ENCODE measurements around the gene CCDC92.

CCDC92 gene

DNA sequence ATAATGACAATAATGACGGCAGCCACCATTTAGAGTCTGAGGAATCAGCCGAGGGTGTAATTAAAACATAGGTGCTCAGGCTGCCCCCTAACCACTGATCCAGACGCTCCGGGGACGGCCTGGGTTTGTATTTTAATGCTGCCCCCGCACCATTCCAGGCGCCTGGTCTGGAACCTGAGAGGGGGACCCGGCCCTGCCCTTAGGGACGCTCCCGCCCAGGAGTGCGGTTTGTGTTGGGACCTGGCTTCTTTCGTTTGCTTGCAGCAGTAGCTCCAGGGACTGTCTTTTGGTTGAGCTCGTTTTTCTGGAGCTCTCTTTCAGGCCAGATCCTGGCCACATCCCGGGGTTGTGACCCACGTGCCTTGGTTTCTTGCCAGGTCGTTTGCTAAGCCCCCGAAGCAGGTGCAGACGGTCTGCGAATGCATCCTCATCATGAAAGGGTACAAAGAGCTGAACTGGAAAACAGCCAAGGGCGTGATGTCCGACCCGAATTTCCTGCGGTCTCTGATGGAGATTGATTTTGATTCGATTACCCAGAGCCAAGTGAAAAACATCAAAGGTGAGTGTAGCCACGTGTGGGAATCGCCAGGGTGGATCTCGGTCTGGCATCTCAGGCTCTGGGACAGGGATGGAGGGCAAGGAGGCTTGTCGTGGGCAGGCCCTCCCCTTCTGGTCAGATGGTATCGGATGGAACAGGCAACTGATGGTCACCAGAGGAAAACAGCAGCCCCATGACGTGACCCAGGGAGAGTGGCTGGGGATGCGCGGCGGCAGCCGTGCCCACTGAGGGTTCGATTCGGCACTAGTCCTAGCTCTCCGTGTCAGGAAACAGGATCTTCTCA, 63.5 kb downstream of the CCDC92 start:
- no peak for DNase-seq (ENCODE audit: low read depth)

DNA sequence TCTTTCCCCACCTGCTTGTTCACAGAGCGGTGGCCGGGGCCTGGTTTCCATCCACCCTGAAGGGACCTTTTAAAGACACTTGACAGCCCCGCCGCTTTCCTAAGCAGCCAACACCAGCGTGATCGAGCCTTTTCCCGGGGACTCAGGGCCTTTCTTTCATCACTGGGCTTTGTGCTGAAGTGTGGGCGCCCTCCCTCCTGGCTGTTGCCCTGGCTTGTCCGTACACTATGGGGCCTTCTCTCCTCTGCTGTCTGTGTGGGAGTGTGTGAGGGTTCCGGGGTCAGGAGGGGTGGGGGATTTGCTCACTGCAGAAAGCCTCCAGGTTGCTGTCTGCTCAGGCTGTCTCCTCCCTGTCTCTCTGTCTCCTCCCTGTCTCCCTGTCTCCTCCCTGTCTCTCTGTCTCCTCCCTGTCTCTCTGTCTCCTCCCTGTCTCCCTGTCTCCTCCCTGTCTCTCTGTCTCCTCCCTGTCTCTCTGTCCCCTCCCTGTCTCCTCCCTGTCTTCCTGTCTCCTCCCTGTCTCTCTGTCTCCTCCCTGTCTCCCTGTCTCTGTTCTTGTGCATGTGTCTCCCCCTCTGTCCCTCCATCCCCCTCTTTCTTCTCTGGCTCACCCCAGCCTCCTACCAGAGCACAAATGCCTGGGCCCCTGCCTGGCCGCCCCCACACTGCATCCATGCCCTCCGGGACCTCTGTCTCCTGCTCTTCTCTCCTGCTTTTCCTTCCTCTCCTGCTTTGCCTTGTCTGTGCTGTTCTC, 64.7 kb downstream of the CCDC92 start:
- DNase-seq (ENCODE audit: low read depth) = no peak

DNA sequence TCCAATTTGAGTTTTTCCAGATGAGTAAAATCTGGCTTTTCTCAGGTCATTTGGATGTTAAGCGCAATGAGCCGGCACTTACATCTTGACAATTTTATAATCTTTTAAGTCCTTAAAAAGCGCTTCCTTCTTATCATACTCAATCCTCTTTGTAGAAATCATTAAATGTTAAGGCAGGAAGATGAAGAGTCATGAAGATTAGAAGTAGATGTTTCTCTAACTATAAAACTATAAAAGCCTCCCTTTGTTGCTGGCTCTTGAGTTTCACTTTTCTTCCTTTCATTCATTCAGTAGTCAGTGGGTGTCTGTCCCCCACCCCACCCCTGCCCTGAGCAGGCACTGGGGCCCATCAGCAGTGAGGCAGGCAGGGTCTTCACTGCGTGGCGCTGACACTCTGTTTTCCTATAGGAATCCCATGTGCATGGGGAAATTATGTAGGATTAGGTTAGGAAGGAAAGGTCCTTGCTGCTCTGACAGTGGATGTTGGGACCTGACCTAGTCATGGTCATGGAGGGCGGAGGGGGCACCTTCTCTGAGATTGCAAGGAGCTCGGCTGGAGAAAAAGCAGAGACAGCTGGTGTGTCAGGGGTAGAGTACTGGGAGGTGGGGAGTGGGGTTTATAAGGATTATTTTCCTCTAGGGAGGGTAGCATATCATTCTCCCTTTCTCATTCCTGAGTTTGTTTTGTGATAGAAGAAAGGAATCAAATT, 65.8 kb downstream of the CCDC92 start:
- no peak for DNase-seq (ENCODE audit: low read depth)

DNA sequence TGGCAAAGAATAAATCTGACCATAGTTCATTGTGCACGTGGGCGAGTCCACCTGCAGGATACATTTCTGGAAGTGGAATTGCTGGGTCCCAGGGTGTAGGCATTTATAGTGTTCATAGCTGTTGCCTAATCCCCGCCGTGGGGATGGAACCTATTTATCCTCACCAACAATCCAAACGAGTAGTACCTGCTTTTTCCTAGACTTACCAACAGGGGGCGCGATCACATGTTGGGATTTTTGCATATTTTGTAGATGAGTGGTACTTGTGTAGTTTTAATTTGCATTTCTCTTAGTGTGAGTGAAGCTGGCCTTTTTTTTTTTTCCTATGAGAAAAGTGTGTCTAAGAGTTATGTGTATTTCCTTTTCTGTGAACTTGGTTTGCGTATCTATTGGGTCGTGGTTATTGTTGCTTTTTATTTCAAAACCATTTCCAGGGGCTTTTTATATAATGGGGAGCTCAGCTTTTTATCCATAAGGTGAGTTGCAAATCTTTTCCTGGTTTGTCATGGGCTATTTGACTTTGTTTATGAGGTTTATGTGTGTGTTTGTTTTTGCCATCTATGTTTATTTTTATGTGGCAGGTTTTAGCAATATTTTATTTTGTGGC, 67.2 kb downstream of the CCDC92 start:
- DNase-seq (ENCODE audit: low read depth) = peak; percentile 81

DNA sequence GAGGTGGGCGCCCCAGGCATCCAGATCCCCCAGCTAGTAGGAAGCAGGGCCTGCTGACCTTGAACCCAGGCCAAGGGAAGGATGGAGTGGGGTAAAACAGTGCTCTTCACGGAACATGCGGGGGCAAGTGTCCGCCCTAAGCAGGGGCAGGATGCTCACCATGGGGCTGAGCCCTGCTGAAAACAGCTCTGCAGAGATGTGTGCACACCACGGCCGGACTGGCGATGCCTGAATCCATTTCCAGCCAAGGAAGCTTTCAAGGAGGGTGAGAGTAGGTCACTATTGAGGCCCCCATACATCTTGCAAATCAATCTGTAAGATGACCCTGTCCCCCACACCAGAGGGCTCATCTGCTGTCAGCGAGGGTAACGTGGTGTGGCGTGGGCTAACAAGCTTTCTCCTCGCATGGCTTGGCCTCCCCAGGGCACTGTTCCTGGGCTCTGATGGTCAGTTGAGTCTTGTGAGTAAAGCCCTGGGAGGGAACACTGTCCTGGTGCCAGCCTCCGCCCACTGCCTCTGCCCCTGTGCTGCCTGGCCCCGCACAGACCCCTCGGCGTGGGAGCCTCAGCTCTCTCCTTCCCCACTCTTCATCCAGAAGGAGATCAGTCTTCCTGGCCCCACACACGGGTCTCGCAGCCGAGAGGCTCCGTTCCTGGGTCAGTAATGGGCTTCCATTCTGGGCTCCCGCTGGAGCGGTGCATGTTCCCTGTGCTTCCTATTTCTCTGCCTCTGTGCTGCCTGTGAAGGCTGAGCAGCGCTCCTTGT, 69.1 kb downstream of the CCDC92 start:
- DNase-seq (ENCODE audit: low read depth) = no peak

DNA sequence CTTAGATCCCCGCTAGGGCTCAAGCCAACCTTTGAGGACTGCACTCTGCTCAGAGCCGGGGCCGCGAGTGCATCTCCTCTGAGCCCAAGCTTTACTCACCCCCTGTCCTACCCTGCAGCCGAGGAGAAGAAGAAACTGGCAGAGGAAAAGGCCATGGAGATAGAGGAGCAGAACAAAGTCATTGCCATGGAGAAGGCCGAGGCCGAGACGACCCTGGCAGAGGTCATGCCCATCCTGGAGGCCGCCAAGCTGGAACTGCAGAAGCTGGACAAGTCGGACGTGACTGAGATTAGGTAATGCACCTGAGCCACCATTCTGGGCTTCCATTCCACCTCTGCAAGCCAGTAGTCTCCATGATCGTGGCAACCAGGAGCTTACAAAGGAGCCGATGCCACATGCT, 69.8 kb downstream of the CCDC92 start:
- DNase-seq (ENCODE audit: low read depth) = no peak

DNA sequence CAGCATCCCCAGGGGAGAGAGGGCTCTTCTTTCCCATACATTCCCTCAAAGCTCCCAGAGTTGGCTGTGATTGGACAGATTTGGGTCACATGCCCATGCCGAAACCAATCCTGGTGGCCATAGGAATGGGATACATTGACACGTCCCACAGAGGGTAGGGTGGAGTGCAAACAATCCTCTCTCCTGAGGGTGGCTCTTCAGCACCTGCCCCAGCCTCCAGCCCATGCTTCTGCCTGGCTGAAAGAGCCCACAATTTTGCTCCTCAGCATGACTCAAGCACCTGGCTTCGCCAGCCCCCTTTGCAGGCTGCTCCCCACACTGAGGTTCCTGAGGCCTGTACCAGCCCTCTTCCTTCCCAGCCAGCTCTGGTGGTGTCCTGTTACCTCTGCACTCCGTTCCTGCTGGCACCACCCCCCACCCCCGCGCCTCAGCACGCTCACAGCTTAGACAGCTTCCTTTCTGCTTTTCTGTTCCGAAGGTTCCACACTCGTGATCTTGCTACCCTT, 71.7 kb downstream of the CCDC92 start:
- DNase-seq (ENCODE audit: low read depth) = no peak

DNA sequence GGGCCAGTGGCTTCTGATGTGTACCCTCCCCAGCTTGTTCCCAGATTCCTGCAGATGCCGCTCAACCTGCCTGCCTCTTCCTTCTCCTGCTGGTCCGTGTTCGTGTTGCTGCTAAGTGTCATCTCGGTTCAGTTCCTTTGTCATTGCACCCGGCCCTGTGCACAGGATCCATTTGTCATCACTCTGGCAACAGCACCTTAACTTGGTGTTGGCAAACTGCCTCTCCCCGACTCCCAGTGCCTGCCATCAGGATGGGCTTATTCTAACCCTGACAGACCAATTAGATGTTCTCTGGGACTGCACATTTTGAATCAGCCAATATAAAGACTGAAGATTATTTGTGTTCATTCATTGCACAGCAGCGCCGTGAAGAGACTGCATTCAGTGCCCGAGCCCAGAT, 73.3 kb downstream of the CCDC92 start:
- no peak for DNase-seq (ENCODE audit: low read depth)

DNA sequence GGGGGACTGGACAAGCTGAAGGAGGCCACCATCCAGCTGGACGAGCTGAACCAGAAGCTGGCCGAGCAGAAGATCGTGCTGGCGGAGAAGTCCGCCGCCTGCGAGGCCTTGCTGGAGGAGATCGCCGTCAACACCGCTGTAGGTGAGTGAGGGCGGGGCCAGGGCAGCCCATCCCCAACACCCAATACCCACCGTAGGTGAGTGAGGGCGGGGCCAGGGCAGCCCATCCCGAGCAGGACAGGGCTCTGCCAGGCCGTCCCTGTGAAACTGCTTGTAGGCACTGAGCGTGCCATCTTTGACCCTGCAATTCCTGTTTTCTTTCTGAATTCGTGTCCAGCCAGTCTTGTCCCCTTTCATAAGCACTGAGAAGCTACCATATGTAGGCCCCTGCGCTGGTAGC, 74.0 kb downstream of the CCDC92 start:
- no peak for DNase-seq (ENCODE audit: low read depth)

DNA sequence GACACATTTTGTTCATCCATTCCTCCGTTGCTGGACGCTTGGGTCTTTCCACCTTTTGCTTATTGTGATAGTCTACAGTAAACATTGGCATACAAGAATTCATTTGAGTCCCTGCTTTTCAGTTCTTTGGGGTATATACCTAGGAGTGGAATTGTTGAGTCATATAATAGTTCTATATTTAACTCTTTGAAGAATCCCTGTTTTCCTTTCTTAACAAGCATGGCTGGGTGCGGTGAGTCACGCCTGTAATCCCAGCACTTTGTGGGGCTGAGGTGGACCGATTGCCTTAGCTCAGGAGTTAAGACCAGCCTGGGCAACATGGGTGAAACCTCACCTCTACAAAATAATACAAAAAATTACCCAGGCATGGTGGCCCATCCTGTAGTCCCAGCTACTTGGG, 75.4 kb downstream of the CCDC92 start:
- DNase-seq (ENCODE audit: low read depth) = peak; percentile 77

DNA sequence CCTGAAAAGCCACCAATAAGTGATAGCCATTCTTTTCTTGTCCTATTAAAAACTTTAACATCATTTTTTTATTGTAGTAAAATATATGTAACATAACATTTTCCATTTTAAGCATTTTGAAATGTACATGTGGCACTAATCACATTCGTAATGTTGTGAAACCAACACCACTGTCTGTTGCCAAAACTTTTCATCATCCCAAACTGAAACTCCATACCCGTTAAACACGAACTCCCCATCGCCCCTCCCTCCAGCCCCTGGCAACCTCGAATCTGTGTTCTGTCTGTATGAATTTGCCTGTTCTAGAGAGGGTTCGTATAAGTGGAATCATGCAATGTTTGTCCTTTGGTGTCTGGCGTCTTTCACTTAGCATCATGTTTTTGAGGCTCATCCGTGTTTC, 75.9 kb downstream of the CCDC92 start:
- DNase-seq (ENCODE audit: low read depth) = peak; percentile 92

DNA sequence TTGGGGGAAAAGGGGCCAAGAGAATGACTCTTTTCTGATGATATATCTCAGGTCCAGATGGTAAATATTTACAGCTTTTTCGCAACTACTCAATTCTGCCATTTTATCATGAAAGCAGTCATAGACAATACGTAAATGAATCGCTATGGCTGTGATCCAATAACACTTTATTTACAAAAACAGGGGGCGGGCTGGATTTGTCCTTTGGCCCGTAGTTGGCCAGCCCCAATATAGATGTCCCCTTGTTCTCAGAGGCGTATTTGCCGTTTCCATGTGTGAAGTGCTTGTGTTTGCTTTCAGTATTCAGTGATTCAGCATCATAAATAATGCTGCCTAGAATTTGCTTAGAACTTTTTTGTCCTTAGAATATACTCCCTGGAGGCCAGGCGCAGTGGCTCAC, 77.2 kb downstream of the CCDC92 start:
- no peak for DNase-seq (ENCODE audit: low read depth)

DNA sequence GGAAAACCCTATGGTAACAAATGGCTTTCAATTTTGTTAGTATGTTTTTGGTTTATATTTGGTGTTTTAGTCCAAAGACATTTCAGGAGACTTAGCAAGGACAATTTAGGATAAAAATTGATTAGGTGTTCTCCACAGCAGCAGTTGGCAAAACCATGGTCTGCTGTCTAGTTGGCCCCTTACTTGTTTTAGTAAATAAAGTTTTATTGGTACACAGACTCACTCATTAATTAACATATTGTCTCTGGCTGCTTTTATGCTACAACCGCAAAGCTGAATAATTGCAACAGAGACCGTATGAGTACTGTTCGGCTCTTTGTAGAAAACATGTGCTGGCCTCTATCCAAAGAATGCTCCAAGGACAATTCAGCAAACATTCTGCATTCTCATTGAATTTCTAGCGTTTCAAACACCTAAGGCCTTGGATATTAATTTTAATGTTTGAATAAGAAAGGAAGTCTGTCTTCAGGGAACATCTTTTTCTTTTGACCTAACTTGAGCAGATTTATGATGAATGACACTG, 77.7 kb downstream of the CCDC92 start:
- DNase-seq (ENCODE audit: low read depth) = no peak

DNA sequence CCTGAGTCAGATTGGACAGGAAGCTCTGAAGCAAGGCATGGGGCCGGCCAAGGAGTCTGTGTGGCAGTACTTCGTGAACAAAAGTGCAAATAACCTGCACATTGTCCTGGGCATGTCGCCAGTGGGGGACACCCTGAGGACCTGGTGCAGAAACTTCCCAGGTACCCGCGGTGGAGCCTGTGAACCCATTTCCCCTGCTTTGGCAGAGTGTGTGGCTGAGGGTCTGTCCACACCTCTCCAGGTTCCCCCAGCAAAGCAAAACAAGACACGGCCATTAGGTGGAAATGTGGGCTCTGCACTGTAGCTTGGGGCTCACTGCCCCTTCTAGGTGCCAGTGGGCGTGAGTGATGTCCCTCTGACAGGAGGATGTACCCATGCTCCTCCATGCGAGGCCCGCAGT, 79.4 kb downstream of the CCDC92 start:
- no peak for DNase-seq (ENCODE audit: low read depth)

DNA sequence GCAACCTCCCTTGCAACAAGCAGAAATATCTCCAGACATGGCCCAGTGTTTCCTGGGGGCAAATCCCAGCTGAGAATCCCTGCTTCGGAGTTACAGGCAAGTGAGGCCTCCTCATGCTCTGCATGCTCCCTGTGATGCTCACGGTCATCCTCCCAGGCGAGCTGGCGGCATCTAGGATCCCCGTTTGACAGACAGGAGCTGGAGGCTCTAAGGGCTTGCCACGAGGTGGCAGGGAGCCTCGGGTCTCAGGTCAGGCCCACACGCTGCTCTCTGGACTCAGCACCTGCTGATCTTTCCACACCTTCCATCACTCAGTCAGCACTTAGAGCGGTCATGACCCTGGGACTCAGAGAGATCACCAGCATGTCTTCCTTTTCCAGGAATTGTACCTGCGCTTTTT, 79.8 kb downstream of the CCDC92 start:
- DNase-seq (ENCODE audit: low read depth) = no peak

DNA sequence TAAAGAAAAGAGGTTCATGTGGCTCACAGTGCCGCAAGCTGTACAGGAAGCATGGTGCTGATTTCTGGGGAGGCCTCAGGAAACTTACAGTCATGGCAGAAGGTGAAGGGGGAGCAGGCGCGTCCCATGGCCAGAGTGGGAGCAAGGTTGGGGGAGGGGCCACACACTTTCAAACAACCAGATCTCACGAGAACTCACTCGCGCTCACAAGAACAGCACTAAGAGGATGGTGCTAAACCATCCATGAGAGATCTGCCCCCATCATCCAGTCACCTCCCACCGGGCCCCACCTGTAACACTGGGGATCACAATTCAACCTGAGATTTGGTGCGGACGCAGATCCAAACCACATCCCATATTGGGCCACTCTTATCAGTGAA, 80.5 kb downstream of the CCDC92 start:
- no peak for DNase-seq (ENCODE audit: low read depth)

DNA sequence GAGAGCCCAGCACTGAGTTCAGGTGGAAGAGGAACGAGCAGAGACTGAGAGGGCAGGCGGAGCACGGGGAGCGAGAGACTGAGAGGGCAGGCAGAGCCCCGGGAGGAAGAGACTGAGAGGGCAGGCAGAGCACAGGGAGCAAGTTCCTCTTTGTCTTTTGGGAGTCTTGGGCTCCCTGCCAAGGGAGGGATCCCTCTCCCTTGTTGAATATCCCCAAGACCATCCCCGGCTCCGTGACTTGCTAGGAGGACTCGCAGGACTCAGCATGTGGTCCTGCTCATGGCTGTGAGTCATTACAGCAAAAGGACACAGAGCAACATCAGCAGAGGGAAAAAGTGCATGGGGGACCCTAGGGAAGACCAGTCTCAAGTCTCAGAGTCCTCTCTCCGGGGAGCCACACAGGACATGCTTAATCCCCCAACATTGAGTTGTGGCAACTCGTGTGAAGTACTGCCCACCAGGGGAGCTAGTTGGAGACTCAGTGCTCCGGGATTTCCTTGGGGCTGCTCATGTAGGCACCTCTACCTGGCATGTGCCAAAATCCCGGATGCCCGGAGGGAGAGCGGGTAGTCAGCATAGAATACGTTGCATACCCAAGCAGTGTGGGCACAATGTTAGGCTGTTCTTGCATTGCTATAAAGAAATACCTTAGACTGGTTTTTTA, 81.0 kb downstream of the CCDC92 start:
- DNase-seq (ENCODE audit: low read depth) = no peak

DNA sequence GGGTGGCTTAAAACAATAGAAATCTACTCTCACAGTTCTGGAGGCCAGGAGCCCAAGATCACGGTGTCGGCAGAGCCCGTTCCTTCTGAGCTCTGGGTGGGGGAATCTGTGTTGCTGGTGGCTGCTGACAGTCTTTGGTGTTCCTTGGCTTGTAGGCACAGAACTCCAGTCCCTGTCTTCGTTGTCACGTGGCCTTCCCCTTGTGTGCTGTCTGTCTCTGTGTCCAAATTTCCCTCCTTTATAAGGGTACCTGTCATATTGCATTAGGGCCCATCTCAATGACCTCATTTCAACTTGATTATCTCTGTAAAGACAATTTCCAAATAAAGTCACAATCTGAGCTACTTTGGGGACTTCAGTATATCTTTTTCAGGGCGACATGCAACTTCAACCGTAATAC, 81.6 kb downstream of the CCDC92 start:
- DNase-seq (ENCODE audit: low read depth) = no peak

DNA sequence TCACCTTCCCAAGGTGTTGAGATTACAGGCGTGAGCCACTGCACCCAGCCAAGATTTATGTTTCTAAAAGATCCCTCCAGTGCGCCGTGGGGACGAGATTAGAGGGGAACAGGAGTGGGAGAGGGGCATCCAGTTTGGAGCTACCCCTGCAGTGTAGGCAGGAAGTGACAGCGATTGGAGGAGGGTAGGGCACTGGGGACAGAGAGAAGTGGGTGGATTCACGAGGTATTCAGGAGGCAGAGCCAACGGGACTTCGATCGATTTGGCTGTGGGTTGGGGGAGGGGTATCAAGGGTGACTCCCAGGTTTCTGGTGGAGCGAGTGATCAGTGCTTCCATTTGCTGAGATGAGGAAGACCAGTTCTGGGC, 82.1 kb downstream of the CCDC92 start:
- no peak for DNase-seq (ENCODE audit: low read depth)

DNA sequence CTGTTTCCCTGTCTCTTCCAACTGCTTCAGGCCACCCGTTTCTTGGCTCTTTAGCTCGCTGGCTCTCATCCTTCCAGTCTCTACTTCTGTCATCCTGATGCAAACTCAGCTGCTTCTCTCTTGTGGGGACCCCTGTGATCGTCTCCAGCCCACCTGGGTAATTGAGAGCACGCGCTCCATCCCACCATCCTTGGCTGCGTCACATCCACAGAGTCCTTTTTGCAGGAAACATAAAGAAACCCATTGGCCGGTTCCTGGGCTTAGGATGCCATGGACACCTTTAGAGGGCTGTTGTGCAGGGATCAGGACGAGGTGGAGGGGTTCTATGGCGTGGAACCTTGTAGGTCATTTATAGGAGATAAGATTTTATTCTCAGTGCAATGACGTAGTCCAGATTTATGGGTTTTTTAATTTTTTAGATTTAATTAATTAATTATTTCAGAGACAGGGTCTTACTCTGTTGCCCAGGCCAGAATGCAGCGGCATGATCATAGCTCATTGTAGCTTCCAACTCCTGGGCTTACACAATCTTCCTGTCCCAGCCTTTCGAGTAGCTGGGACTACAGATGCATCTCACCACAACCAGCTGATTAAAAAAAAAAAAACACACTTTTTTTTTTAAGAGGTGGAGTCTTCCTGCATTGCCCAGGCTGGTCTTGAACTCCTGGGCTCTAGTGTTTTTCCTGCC, 82.6 kb downstream of the CCDC92 start:
- DNase-seq (ENCODE audit: low read depth) = no peak

All from fibroblast of gingiva (primary cell).